ENCODE results near the gene DMC1. TPM values are rescaled to one million over a fixed set of nuclear protein-coding genes. Genes with fewer than 3 reads are reported as not detected.

The DMC1 gene
- total RNA-seq, 2 donors from 2014 or later = 0.78 TPM; not detected in 1

DNA sequence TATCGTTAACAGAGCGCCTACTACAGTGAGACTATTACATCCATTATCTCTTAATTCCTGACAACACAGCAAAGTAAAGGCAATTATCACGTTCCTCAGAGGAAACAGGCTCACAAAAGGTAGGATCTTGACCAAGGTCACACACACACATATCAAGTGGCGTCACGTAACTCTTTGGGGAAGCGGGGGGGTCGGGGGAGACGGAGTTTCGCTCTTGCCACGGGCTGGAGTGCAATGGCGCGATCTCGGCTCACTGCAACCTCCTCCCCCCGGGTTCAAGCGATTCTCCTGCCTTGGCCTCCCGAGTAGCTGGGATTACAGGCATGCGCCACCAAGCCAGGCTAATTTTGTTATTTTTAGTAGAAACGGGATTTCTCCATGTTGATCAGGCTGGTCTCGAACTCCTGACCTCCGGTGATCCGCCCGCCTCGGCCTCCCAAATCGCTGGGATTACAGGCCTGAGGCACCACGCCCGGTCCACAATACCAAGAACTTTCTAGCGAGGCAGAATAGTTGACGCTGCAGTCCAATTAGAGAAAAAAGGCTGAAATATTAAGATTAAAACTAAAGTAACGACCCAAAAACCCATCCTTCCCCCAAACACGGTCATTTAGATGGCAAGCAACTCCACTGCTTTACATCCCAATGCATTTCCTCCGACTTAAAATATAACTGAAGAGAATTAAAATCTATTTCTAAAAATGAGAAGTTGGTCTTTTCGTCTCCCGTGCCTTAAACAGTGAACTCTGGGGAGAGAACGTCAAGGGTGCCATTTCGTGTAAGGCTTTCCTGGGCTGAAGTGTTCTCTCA, 65.0 kb downstream of the DMC1 start:
- peak in 2 of 3 donors; percentile 52 to 63 for TF ChIP-seq POLR2A (IDR thresholded peaks at IDR 0.05)
- TF ChIP-seq, protein P1, sequence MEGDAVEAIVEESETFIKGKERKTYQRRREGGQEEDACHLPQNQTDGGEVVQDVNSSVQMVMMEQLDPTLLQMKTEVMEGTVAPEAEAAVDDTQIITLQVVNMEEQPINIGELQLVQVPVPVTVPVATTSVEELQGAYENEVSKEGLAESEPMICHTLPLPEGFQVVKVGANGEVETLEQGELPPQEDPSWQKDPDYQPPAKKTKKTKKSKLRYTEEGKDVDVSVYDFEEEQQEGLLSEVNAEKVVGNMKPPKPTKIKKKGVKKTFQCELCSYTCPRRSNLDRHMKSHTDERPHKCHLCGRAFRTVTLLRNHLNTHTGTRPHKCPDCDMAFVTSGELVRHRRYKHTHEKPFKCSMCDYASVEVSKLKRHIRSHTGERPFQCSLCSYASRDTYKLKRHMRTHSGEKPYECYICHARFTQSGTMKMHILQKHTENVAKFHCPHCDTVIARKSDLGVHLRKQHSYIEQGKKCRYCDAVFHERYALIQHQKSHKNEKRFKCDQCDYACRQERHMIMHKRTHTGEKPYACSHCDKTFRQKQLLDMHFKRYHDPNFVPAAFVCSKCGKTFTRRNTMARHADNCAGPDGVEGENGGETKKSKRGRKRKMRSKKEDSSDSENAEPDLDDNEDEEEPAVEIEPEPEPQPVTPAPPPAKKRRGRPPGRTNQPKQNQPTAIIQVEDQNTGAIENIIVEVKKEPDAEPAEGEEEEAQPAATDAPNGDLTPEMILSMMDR (IDR thresholded peaks at IDR 0.05) = no peak
- 1 to 2% methylated on average over 28 to 35 of the region's 35 CpGs for WGBS, 2 donors
- intact Hi-C loops (cut with DNase I) = no loop called here
- peak; percentile 63 to 80 (median 70) for DNase-seq
- peak overlapping the region; percentile 71 to 78 for H3K4me3 ChIP-seq
- peak overlapping the region; percentile 99 to 100 (median 100) for H3K27ac ChIP-seq
- H3K4me1 ChIP-seq = peaks cover 50% of the 10 kb centered on the region
- H3K27me3 ChIP-seq = no peaks in the 10 kb centered on the region
- peaks cover 0 to 2% of the 10 kb centered on the region in 2 donors for H3K36me3 ChIP-seq (replicated peaks in 1 of 2; ENCODE audit: insufficient read depth in 1 of 2, low read depth in 2 of 2)
- H3K9me3 ChIP-seq = no peaks in the 10 kb centered on the region
- peak; percentile 12 for ATAC-seq

DNA sequence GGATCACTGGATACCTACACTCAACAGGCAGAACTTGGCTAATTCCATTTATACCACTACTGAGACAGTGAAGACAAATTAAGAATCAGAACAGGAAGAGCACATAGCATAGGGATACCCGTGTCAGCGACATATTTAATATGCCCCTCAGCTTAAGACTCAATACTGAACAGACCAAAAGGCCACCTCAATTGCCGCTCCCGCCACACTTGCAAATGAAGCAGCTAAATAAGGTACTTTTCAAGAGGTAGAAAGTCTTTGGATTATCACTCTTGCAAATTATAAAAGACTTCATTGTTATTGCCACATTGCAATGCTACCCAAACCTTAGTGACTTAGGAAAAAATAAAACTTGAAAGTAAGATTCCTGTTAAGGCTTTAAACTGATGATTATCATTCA, 67.0 kb downstream of the DMC1 start:
- DNase-seq (no peak), ATAC-seq (no peak)
- Histone ChIP-seq H3K27ac (peak overlapping the region in 1 of 4 donors; percentile 30), H3K27me3 (no peaks in the 10 kb centered on the region), H3K36me3 (replicated peaks in 1 of 2; ENCODE audit: insufficient read depth in 1 of 2, low read depth in 2 of 2) (peaks cover 14 to 17% of the 10 kb centered on the region in 2 donors), H3K4me1 (peaks cover 57% of the 10 kb centered on the region), H3K4me3 (no peak overlapping the region), H3K9me3 (no peaks in the 10 kb centered on the region)
- intact Hi-C loops (cut with DNase I) = no loop called here
- TF ChIP-seq, protein P1 (IDR thresholded peaks at IDR 0.05) = no peak
- no peak for TF ChIP-seq POLR2A (IDR thresholded peaks at IDR 0.05)
- WGBS, 2 donors = 18 to 25% methylated on average over 4 of the region's 4 CpGs

DNA sequence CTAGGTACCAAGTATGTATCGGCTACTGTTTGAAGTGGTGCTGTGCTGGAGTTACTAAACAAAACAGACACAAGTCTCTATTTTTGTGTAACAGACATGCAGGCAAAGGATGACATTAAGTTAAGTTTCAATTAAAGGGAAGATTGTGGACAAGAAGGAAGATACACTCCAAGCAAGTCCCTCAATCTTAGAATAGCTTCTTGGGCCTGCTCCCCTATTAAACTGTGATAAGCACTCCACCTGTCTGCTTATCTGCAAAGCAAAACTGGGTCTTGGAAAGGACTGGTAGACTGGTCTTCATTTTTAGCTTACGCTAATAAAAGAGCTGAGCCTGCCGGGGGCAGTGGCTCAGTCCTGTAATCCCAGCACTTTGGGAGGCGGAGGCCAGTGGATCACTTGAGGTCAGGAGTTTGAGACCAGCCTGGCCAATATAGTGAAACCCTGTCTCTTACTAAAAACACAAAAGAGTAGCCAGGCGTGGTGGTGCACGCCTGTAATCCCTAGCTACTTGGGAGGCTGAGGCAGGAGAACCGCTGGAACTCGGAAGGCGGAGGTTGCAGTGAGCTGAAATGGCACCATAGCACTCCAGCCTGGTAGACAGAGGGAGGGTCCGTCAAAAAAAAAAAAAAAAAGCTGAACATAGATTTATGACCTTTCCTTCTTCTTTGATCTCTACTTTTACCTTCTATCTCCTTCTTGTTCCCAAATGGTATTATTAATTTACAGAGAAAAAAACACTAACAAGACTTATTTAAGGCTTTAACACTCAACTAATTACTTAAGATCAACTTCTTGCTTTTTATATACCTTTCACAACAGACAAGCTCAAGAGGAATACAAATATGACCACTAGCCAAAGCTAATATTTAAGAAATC, 67.9 kb downstream of the DMC1 start:
- ATAC-seq (no peak), DNase-seq (no peak)
- Histone ChIP-seq H3K36me3 (replicated peaks in 1 of 2; ENCODE audit: insufficient read depth in 1 of 2, low read depth in 2 of 2) (peaks cover 17 to 24% of the 10 kb centered on the region in 2 donors), H3K4me3 (no peak overlapping the region), H3K9me3 (no peaks in the 10 kb centered on the region), H3K27me3 (no peaks in the 10 kb centered on the region), H3K4me1 (peaks cover 54% of the 10 kb centered on the region), H3K27ac (peak overlapping the region in 1 of 4 donors; percentile 17)
- TF ChIP-seq, protein P1 (IDR thresholded peaks at IDR 0.05) = no peak
- no peak for TF ChIP-seq POLR2A (IDR thresholded peaks at IDR 0.05)
- 76 to 82% methylated on average over 10 of the region's 10 CpGs for WGBS, 2 donors
- intact Hi-C loops (cut with DNase I) = no loop called here

DNA sequence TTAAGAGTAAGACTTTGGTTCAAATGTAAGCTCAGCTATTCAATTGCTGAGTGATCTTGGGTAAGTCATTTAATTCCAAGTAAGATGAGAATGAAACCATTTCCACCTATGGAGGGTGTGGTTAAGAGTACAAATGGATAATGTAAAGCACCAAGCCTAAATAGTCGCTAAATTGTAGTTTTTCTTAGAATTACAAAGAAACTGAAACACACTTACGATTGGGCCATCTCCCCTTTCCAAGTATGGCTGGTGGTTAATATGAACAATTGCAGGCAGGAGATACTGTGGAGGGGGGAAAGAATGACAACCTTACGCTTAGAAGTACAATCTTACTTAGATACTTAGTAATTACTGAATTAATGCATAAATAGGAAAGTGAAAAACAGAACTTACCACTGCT, 72.1 kb downstream of the DMC1 start:
- DNase-seq (no peak), ATAC-seq (no peak)
- TF ChIP-seq POLR2A (IDR thresholded peaks at IDR 0.05) = no peak
- TF ChIP-seq, protein P1 (IDR thresholded peaks at IDR 0.05) = no peak
- Histone ChIP-seq H3K9me3 (no peaks in the 10 kb centered on the region), H3K36me3 (replicated peaks in 1 of 2; ENCODE audit: insufficient read depth in 1 of 2, low read depth in 2 of 2) (peaks cover 40 to 56% of the 10 kb centered on the region in 2 donors), H3K4me3 (no peak overlapping the region), H3K27me3 (no peaks in the 10 kb centered on the region), H3K4me1 (peaks cover 32% of the 10 kb centered on the region), H3K27ac (no peak overlapping the region)
- 89 to 90% methylated on average over 3 of the region's 3 CpGs for WGBS, 2 donors
- intact Hi-C loops (cut with DNase I) = no loop called here
